Fibroblast of the conjunctiva (primary cell): ENCODE data around the gene ZW10.
"Not testable (repeated sequence)": the region's sequence is repeated elsewhere in the genome, so short reads cannot be mapped to it uniquely, and the experiment has no call there.

Source experiments
- DNase-seq: peaks from one replicate; pipeline ENCODE4 v3.0.0-alpha.2; 2010; ENCODE audit warnings: low read depth

ZW10 gene, protein sequence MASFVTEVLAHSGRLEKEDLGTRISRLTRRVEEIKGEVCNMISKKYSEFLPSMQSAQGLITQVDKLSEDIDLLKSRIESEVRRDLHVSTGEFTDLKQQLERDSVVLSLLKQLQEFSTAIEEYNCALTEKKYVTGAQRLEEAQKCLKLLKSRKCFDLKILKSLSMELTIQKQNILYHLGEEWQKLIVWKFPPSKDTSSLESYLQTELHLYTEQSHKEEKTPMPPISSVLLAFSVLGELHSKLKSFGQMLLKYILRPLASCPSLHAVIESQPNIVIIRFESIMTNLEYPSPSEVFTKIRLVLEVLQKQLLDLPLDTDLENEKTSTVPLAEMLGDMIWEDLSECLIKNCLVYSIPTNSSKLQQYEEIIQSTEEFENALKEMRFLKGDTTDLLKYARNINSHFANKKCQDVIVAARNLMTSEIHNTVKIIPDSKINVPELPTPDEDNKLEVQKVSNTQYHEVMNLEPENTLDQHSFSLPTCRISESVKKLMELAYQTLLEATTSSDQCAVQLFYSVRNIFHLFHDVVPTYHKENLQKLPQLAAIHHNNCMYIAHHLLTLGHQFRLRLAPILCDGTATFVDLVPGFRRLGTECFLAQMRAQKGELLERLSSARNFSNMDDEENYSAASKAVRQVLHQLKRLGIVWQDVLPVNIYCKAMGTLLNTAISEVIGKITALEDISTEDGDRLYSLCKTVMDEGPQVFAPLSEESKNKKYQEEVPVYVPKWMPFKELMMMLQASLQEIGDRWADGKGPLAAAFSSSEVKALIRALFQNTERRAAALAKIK

DNA sequence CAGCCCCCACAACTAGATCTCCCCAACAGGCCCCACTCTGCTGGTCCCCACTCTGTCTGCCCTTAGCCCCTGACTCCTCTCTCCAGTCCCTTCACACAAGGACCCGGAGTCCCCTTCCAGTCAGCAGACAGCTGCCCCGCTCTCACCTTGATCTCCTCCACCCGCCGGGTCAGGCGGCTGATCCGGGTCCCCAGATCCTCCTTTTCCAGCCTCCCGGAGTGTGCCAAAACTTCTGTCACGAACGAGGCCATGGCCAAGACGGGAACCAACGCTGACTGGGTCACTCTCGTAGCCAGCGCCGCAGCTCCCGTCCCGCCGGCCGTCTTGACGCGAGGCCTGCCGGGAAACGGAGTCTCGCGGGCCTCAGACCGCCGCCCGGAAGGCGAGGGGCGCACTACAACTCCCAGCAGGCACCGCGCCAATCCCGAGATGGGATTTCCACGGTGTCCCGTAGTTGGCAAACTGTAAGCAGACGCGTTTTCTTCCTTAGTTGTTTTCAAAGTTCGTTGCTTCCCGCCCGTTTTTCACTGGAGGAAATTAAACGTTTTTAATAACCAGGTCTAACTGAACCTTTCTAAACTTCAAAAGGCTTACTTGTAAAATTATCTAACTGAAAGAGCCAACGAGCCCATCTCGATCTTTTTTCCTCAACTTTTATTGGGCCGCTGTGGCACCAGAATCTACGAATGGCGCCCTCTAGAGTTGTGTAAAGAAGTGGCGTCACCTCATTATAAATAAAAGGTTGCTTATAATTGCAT is at the start of gene ZW10:
ZW10 (minus strand) TSS at position 277 of the 758 bp plus-strand sequence; CDS start at position 251, 26 bp downstream.
- DNase-seq: peak; percentile 97

DNA sequence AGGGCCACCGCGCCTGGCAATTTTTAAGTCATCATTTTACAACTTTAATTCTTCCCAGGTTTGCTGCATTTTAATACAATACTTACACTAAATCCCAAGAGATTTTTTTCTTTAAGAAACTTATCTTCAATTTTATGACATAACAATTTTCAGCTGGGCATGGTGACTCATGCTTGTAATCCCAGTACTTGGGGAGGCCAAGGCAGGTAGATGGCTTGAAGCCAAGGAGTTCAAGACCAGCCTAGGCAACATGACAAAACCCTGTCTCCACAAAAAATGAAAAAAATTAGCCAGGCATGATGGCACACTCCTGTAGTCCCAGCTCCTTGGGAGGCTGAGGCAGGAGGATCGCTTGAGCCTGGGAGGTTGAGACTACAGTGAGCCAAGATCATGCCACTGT is 44.9 kb upstream of the ZW10 start:
- no peak for DNase-seq

DNA sequence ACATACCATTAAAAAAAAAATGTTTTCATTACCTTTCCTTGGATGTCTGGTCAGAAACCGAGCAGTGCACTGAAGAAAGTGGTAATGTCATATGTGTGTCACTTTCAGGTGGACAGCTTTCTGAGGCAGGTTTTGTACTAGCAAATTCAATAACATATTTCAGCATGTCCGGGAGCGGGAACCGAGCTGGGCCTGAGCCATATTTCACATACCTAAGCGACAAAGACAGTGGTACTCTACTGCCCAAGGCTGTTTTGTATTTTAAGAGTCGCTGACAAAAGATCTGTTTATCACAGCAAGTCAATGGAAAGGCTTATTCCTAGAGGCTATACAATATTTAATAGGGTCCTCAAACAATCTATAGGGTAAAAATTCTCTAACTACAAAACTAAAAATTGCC is 44.1 kb upstream of the ZW10 start:
- DNase-seq: no peak

DNA sequence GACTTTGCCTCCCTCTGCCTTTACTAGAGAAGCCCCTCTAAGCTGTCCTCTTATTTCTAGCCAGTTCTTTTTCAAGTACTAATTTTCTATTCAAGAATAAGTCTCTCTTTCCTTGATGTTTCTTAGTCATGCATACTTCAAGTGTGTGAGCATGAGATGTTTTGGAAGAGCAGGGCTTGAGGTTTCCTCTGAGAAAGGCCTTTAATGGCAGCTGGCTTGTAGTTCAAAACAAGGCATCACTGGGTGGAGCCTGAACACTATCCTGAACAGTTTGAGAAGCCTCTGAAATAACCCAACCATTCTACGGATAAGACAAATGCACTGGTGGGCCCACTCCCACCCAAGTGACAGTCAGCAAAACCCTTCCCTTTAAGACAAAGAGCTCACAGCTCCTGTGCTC is 43.7 kb upstream of the ZW10 start:
- no peak for DNase-seq

DNA sequence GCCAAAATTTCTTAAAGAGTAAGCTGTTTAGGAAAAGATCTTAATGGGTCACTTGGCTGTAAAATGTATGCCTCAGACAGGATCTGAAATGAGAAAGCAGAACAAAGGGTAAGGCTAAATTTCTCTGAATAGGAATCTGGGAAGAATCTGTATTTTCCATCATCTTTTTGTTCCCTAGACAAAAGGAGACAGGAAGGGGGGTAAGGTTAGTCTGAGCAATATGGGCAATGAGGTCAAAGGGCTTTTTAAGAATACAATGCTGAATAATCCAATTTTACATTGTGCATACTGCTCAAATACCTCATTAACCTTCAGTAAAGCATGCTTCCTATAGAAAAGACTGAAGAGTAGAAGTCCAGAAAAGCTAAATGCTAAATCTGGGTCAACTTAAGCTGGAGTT is 40.7 kb upstream of the ZW10 start:
- DNase-seq: no peak

DNA sequence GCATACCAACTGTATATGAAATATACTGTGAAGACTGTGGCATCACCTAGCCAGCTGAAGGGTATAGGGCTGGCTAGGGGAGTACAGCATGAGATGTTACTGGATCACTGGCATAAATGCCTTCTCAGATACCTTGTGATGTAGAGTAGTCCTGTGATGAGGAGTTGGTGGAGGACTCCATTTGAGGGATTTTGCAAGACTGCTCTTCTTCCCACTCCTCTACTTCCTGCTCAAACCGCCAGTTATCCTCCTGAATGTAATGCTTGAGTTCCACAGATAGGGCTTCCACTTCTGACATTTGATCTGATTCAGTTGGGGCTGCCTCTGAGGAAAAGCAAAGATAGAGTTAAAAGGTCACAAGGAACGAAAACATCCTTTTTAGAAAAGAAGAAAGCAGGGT is 35.4 kb upstream of the ZW10 start:
- no peak for DNase-seq

DNA sequence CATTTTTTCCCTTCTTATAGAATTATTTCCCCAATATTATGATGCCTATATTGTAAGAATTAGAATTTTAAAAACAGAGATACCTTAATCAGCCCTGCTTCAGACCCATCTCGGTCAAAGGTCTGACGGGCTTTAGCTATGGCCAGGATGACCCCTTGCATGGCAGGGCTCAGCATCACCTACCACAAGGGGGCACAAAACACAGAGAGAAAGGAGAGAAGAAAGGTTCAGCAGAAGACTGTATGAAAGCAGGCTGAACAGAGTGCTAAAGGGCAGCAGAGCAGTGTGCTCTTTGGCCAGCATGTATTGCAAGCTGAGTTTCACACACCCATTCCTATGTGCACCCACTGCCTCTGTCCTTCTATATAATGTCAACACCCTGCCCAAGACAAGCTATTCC is 32.9 kb upstream of the ZW10 start:
- no peak for DNase-seq

DNA sequence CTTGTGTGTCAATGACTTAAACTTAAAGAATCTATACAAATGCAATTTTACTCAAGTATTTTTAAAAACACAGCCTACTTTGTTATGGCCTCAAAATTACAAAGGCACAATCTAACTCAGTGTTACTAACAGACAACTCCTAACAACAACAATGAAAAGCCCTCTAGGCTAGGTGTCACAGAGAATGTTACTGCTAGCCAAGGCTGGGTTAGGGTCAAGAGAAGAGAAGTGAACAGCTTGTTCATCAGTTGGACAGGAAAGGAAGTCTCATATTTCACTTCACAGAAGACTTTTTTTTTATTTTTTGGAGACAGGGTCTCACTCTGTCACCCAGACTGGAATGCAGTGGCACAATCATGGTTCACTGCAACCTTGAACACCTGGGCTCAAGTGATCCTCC is 32.1 kb upstream of the ZW10 start:
- DNase-seq: no peak

DNA sequence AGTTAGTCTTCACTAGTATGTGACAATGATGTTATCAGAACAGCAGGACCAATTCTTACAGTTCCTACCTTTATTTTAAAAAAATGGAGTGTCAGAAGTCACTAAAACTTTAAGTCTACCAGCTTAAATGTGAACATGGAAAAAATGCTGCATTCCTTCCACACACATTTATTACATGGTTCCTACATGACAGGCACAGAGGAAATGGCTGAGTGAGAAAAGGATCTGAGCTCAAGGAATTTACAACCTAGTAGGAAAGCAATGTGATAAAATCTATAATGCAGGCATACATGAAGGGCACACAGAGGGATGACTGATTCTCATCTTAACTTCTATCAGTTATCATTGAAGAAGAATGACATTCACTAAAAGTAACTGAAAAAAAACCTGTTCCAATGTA is 29.1 kb upstream of the ZW10 start:
- DNase-seq: no peak

DNA sequence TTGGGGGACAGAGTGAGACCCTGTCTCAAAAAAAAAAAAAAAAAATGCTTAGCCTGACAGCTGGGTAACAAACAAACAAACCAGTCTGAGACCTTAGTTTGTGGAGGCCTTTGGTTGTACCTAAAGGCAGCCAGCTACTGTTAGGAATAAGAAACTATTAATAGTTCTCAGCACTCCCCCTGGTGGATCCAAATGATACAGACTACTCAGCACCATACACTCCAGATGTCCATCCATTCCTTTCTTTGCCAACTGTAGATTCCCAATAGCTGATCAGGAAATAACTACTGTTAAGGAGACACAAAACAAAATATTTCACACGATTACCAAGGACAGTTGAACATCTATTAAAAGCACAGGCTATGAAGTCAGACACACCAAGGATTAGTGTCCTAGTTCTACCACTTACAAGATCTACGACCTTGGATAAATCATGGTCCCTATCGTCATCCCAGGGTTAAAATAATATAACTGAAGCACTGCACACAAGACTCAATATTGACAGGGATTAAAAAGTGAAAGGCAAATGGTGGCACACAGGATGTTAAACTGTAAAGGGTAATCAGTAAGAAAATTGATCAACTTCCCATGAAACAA is 23.3 kb upstream of the ZW10 start:
- peak; percentile 4 for DNase-seq

DNA sequence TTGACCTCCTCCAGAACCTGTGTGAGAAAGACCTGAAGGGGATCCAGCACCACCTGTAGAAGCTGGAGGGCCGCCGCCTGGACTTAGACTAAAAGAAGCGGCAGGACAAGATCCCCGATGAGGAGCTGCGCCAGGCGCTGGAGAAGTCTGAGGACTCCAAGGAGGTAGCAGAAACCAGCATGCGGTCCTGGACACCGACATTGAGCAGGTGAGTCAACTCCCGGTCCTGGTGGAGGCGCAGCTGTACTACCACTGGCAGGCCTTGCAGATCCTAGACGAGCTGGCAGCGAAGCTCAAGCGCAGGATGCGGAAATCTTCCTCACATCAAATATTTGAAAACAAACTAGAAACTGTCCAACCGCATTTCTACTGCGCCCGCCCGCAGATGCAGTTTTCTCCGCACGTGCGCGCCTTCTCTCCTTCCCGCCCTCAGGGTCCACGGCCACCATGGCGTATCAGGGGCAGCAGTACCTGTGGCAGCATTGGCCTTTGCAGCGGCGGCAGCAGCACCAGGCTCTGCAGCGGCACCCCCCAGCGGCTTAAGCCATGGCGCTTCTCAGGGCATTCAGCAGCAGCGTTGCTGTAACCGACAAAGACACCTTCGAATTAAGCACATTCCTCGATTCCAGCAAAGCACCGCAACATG is 16.3 kb upstream of the ZW10 start:
- no peak for DNase-seq

DNA sequence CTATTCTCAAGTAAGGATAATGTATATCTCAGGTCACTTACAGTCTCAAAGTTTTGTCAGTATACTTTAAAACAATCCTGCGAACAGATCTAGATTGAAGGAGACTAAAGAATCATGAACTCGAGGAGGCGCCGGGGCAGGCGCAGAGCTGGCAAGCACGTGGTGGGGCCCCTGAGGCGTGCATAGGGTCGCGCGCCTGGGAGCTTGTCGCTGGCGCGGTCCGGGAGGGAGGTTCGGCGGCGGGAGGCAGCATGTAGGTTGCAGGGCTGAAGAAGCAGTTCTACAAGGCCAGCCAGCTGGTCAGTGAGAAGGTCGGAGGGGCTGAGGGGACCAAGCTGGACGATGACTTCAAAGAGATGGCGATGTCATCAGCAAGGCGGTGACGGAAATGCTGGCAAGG is 15.5 kb upstream of the ZW10 start:
- DNase-seq: not testable (repeated sequence)

DNA sequence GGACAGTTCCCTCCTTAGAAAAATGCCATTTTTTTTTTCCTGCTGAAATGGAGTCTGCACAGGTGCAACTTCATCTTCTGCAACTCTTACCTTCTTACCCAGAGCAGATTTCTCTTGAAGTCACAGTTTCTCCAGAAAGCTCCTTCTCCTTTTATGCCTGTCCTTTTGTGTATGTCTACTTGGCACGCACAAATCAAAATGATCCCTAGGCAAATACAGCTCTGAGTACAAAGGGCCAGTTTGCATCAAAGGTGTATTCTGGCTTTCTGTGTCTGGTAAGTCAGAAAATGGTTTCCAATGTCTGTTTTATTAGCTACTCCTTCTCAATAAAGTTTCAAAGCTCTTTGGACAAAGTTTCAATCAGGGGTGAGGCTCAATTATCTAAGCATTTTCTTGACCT is 8.6 kb upstream of the ZW10 start:
- DNase-seq: no peak

DNA sequence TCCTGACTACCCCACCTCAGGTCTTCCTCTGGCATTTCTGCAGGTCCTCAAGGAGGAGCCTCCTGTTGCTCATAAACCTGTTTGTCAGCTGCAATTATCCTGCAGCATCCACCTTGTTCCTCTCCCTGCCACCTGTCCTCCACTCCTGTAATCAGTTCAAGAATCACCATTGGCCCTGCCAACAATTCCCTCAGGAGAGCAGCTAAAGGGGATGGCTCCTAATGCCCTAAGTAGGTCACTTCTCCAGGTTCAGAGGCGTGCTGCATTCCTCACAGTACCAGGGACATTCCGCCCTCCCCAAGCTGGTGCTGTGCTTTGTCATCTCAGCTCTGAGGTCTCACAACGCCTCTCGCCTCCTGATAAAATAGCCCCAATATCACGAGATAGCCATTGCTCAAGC is 8.2 kb upstream of the ZW10 start:
- DNase-seq: no peak

DNA sequence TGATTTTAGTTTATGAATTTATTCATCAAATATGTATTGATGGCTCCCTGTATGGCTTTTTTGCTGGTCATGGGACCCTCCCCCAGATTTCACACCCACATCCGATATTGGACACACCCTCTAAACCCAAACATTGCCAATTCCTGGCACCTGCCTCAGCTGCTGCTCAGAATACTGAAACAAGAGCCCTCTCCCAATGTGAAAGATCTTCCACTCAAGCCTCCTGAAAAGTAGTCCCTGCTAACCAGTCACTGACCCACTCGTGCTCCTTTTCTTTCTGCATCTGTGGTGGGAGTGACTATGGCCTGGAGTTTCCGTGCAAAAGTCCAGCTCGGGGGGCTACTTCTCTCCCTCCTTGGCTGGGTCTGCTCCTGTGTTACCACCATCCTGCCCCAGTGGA is 6.0 kb upstream of the ZW10 start, which contains the start of gene CLDN25:
CLDN25 (plus strand) TSS at position 301 of the 400 bp plus-strand sequence; CDS start at position 301, 0 bp downstream.
- no peak for DNase-seq

DNA sequence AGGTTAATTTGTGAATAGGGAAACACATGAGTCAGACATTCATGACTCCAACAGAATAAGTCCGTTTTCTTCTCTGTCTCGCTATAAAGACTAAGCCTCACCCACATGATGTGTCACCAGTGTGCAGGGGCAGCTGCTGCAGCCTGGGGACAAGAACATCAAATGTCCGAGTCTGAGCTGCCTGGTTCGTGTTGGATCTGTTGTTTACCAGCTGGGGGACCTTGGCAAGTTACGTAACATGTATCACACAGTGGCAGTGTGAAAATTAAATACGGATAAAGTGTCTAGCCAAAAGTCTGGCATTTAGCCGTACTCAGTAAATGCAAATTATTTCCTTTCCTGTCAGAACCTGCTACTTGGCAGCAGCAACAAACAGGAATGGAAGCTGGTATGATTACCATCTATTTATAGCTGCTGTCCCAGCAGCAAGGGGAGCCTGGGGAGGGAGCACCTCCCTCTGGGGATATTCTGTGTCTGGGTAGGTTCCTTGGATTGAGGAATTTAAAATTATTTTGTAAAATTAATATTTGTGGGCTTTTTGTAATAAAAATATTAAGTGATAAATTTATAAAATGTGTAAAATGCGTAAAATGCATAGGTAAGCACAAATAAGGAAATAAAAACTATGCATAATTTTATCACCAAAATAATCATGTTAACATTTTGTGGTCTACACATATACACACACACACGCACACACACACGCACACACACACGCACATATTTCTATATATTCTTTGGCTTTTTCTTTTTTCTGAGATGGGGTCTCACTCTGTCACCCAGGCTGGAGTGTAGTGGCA is 4.8 kb upstream of the ZW10 start:
- no peak for DNase-seq

DNA sequence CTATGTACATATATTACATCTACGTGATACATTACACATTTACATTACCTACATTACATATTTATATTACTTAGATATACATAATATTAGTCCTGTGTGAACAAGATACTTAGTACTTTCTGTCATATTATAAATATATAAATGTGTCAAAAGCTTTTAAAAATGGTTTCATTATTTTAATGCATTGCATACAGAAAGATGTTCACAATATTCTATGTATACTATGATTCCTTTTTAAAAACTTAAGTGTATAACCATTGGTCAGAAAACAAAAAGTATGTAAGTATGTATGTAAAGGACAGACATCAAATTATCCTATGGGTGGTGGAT is 647 bp upstream of the ZW10 start:
- DNase-seq: no peak

DNA sequence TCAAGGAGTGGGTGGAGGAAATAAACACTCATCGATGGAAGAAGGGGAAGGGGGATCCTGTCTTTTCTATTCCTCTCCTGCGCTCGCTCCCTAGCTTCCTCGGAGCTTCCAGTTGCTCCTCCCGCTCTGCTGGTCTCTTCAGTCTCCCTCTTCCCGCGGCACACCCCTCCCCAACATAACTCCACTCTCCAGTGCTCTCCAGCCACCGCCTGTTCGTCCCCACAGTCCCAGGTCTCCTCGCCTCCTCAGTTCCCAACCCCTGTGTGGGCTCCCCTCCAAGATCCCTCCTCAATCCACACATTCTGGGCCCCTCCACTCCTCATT is 438 bp downstream of the ZW10 start:
- no peak for DNase-seq

DNA sequence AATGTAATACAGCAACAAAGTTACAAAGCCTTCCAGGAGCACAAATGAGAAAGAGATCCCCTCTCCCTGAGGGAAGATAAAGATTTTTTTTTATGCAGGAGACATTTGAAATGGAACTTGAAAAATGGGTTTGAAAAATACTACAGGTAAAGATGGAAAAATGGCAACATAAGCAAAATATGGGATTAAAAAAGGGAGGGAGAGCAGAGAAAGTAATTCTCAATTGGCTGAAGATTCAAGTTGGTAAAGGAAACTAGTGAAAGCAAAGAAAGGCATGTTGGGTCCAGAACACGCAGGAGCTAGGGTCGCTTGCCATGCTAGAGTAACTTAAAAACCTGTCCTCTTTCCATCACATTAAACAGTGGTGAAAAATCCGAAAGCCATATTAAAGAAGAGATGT is 1.5 kb downstream of the ZW10 start:
- no peak for DNase-seq

DNA sequence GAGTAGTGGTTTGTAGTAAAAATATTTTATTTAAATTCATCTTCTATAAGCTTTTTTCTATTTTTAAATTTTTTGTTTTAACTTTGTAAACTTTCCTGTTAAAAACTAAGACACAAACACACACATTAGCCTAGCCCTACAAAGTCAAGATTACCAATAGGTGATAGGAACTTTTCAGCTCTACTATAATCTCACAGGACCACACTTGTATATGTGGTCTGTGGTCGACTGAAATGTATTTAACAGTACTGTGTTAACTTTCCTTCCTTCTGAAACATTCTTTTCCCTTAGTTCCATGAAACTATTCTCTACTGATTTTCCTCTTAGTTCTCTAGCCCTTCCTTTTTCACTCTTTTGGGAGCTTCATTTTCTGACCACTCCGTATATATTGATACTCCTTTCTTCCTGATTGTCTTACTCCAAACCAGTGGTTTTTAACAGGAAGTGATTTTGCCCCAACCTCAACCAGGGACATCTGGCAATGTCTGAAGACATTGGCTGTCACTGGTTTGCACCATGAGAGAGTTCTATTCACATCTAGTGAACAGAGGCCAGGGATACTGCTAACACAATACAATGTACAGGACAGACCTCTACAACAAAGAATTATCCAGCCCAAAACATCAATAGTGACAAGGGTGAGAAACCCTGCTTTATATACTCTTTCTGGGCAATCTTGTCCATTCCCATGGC is 8.8 kb downstream of the ZW10 start:
- DNase-seq: no peak

DNA sequence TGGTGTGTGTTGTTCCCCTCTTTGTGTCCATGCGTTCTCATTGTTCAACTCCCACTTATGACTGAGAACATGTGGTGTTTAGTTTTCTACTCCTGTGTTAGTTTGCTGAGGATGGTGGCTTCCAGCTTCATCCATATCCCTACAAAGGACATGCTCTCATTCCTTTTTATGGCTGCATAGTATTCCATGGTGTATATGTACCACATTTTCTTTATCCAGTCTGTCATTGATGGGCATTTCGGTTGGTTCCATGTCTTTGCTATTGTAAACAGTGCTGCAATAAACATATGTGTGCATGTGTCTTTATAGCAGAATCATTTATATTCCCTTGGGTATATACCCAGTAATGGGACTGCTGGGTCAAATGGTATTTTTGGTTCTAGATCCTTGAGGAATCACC is 10.5 kb downstream of the ZW10 start:
- DNase-seq: not testable (repeated sequence)
